Progenitor cell of endocrine pancreas (in vitro differentiated cells): ENCODE measurements around the gene ATP6V1B1. TPM values are rescaled to one million over a fixed set of nuclear protein-coding genes. Genes with fewer than 3 reads are reported as not detected.

ENCODE experiments used
- DNase-seq: peaks from one replicate; pipeline ENCODE4 v3.0.0; 2021; ENCODE audit warnings: low spot score; ENCODE audit not compliant: unreplicated experiment
- H3K27ac Mint-ChIP-seq: 2 replicates; pipeline ENCODE4 v1.8.0; 2021; ENCODE audit warnings: mild to moderate bottlenecking, moderate library complexity, mixed read lengths
- H3K27me3 Mint-ChIP-seq: 2 replicates; pipeline ENCODE4 v1.8.0; 2021; ENCODE audit warnings: mixed read lengths
- H3K36me3 Mint-ChIP-seq: 2 replicates; pipeline ENCODE4 v1.8.0; 2022; ENCODE audit warnings: mixed read lengths; ENCODE audit not compliant: insufficient read depth
- H3K4me1 Mint-ChIP-seq: 2 replicates; pipeline ENCODE4 v1.8.0; 2021; ENCODE audit warnings: low read depth, mixed read lengths
- H3K4me3 Mint-ChIP-seq: 2 replicates; pipeline ENCODE4 v1.8.0; 2021; ENCODE audit warnings: low read depth, mild to moderate bottlenecking, moderate library complexity, mixed read lengths
- H3K9me3 Mint-ChIP-seq: 2 replicates; pipeline ENCODE4 v1.8.0; 2021; ENCODE audit warnings: low read depth, mixed read lengths
- CTCF ChIP-seq: fragments of 200-600 bp; sonication (generic); IDR thresholded peaks from one replicate; pipeline ENCODE4 v1.5.0; 2021; ENCODE audit warnings: antibody characterized with exemption, mild to moderate bottlenecking; ENCODE audit not compliant: unreplicated experiment
- total RNA-seq: library from RNA; stranded (reverse); gene quantifications from 2 replicates; pipeline ENCODE4 v1.2.1, GENCODE V29; 2021

ATP6V1B1 gene
- total RNA-seq, 1 donor from 2014 or later = not detected

DNA sequence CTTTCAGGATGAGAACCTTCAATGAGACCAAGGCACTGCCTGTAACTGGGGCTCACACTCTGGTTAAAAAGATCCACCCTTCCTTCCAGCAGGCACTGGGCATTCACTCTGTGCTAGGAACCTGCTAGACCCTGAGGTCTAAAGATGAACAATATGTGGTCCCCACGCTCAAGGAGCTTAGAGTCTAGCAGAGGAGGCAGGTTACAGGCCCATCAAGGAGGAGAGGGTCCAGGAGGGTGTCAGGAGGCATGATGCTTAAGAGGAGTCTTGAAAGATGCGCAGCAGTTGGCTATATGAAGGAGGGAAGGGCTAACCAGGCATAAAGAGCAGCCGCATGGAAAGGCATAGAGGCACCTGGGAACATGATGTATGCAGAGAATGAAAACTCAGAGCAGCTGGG lies 47.3 kb downstream of the ATP6V1B1 start:
- H3K9me3 Mint-ChIP-seq = no peaks in the 10 kb centered on the region
- H3K36me3 Mint-ChIP-seq = peaks cover 11% of the 10 kb centered on the region
- TF ChIP-seq CTCF = no peak
- no peaks in the 10 kb centered on the region for H3K27me3 Mint-ChIP-seq
- no peak overlapping the region for H3K4me3 Mint-ChIP-seq
- H3K27ac Mint-ChIP-seq = no peak overlapping the region
- DNase-seq = no peak
- H3K4me1 Mint-ChIP-seq = peaks cover 2% of the 10 kb centered on the region

DNA sequence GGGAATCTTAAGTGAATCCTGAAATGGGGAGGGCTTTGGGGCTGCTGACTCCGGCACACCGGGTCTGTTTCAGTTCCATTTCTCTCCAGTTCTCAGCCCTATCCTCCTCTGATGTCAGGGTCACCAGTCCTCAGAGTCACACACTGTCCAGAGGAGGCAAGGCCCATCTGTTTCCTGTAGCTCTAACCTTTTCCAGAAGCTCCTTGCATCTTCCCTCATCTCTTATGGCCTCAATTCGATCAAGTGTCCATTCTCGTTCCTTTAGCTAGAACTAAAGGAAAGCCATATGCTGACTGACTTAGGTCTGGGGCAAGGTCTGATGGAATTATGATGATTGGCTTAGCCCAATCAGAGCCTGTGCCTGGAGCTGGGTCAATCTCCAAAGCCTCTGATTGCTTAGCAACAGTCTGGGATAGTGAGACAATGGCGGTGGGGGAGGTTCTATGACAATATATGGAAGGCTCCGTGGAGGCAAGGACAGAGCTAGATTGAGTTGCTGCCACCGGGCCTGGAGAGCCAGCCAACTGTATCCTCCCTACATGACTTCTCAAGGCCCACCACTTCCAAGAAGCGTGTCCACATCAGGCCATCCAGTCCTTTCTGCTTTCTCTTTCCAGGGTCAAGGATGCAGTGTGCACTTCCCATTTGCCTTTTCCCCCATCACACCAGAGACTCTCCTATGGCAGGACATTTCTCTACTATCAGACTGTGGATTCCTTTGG lies 48.0 kb downstream of the ATP6V1B1 start:
- H3K36me3 Mint-ChIP-seq = peaks cover 11% of the 10 kb centered on the region
- TF ChIP-seq CTCF = no peak
- no peak overlapping the region for H3K4me3 Mint-ChIP-seq
- no peak for DNase-seq
- no peaks in the 10 kb centered on the region for H3K4me1 Mint-ChIP-seq
- no peaks in the 10 kb centered on the region for H3K9me3 Mint-ChIP-seq
- H3K27ac Mint-ChIP-seq = no peak overlapping the region
- H3K27me3 Mint-ChIP-seq = no peaks in the 10 kb centered on the region

GRCh38 chr2:70984228-70984575 lies 48.5 kb downstream of the ATP6V1B1 start:
- no peak for DNase-seq
- H3K27me3 Mint-ChIP-seq = no peaks in the 10 kb centered on the region
- no peak overlapping the region for H3K27ac Mint-ChIP-seq

DNA sequence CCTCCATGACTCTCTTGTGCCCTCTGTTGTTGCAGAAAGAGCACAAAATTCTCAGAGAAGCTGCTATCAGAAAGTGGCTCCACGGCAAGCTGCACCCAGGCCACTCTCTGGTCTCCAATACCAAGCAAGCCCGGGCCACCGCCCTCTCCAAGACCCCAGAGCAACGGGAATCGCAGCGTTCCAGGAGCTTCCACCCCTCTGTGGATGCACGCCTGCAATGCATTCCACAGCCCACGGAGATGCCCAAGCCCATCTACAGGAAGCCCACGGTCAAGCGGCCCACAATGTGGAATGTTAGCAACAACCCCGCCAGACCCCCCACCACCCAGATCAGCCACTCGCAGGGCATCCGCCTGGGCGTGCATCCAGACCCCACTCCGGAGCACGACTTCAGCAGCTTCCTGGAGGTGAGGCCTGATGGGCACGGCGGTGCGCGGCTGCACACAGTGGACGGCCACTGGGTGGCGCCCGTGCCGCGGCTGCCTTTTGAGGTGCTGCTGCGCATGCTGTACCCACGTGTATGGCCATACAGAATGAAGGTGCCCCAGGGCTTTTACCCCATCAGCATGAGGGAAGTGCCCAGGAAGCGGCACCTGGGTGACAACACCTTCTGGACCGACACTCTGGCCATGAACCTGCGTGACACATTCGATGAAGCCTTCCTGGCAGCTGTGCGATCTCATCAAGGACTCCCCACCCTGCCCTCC lies 49.0 kb downstream of the ATP6V1B1 start:
- no peaks in the 10 kb centered on the region for H3K27me3 Mint-ChIP-seq
- H3K4me1 Mint-ChIP-seq = no peaks in the 10 kb centered on the region
- H3K4me3 Mint-ChIP-seq = no peak overlapping the region
- H3K36me3 Mint-ChIP-seq = peaks cover 14% of the 10 kb centered on the region
- no peak overlapping the region for H3K27ac Mint-ChIP-seq
- peak; percentile 61 for DNase-seq
- peak; percentile 87 for TF ChIP-seq CTCF
- no peaks in the 10 kb centered on the region for H3K9me3 Mint-ChIP-seq

More at GRCh38 chr2:70984228-70984575, 48.5 kb downstream of the ATP6V1B1 start:
- no peak overlapping the region for H3K4me3 Mint-ChIP-seq
- no peaks in the 10 kb centered on the region for H3K9me3 Mint-ChIP-seq
- H3K4me1 Mint-ChIP-seq = no peaks in the 10 kb centered on the region
- H3K36me3 Mint-ChIP-seq = peaks cover 12% of the 10 kb centered on the region
- no peak for TF ChIP-seq CTCF

DNA sequence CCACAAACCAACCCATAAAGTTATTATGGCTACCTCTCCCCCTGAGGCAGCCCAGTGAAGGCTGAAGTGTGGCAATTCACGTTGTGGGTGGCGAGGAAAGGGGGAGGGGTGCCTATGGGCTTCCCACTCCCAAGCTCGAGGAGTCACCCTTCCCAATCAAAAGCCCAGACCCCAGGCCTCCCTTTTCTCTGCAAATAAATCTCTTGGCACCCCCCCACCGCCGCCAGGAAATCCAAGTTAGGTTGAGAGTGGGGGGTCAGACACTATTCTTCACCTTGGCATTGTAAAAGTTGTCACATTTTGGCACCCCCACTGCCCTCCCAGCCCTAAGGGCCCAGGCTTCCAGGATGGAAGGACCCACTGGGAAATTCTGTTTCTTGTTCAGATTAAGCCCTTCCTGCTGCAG lies 49.6 kb downstream of the ATP6V1B1 start:
- TF ChIP-seq CTCF = no peak
- H3K4me3 Mint-ChIP-seq = no peak overlapping the region
- H3K4me1 Mint-ChIP-seq = no peaks in the 10 kb centered on the region

More for the DNA sequence above, 49.6 kb downstream of the ATP6V1B1 start:
- H3K27ac Mint-ChIP-seq = no peak overlapping the region
- DNase-seq = no peak
- no peaks in the 10 kb centered on the region for H3K9me3 Mint-ChIP-seq
- H3K27me3 Mint-ChIP-seq = no peaks in the 10 kb centered on the region
- peaks cover 14% of the 10 kb centered on the region for H3K36me3 Mint-ChIP-seq
